NCI-H2029 treated with DMSO at 0.1 percent for 48 hours (cell line): ENCODE results near the gene DNAL1.

Experiments used
- DNase-seq: peaks from one replicate; lab custom pipeline; 2025; lab: John Stamatoyannopoulos, UW

The DNAL1 gene

GRCh38 chr14:73744175-73744867 is 99.5 kb downstream of the DNAL1 start:
- DNase-seq, result no peak

GRCh38 chr14:73744874-73745529 is 100.2 kb downstream of the DNAL1 start:
- DNase-seq, result no peak

GRCh38 chr14:73745571-73746519 is 101.1 kb downstream of the DNAL1 start:
- no peak for DNase-seq

GRCh38 chr14:73746520-73747378 is 102.0 kb downstream of the DNAL1 start:
- no peak for DNase-seq

DNA sequence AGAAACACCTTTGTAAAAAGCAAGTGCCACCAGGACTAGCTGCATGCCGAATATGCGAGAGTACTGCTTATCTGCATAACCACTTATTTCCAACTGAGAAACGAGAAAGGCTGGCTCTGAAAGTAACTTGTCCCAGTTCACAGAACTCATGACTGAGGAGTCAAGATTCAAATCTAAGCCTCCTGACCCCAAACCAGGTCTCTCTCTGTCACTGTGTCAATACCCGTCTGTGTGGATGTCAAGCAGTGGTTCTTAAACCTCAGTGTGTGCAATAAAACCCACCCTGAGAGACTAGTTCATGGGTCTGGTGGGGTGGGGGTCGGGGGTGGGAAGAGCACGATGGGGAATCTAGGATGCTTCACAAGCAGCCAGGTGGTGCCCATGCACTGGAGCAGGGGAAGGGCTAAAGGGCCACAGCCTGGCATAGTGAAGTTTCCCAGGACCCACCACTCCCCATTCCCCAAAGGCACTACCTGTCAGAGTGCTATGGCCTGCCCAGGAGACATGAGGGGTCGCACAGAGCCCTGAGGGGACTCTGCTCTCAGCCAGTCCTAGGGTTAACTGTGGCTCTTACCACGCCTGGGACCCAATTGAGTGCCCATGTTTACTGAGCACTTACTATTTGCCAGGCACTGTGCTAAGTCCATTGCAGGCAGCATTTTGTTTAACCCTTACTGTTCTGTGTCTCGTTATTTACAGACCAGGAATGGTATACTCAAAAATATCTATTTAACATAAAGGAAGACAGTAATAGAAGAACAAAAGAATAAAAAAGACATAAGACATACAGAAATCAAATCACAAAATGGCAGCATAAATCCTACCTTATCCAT is 102.8 kb downstream of the DNAL1 start:
- DNase-seq, result no peak

- no peak for DNase-seq
These were observed 104.1 kb downstream of the DNAL1 start for GRCh38 chr14:73748858-73749357.

DNA sequence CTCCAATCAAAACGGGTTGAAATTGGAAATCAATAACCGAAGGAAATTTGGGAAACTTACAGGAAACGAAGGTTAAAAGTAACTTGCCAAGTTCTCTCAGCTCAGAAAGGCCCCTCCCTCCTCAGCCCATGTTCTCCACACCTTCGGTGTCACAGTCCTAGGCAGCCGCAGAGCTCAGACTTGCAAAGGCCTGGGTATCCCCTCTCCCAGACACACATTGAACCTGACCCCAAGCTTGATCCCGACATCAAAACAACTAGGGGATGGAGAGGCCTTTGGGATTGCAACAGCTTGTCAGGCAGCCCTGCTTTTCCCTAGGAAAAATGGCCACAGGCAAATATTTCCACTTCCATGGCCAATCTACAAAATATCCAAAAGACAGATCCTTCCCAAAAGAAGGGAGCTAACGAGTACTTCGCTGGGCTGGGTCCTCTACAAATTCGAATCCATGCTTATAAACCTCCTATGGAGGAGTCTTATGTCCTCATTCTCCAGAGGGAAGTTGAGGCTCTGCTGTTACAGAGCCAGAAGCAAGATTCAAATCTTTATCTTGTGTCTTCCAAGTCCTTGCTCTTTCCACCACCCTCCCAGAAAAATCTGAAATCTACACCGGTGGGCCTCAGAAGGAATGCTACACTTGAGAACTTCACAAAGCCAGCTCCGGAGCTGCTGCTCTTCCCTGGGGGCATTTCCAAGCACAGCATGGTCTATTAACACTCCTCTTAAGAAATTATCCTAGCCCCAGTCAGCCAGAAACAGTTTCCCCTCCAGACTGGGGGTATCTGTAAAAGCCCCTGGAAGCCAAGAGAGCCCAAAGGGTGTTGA is 105.1 kb downstream of the DNAL1 start:
- no peak for DNase-seq

DNA sequence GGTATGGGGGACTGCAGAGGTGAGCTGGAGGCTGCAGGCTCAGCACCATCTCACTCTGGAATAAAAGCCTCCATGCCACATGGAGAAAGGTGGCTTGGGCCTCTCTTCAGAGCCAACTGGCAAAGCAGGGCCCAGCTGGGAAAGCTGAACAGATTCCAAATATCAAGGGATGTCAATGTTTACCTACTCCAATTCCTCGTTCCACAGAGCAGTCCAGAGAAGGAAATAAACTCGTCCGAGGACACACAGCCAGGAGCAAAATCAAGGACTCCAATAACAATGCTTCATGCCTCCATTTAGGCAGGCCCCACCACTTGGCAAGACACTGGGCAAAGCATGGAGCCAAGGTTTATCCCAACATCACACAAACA is 105.7 kb downstream of the DNAL1 start:
- peak; percentile 10 for DNase-seq

DNA sequence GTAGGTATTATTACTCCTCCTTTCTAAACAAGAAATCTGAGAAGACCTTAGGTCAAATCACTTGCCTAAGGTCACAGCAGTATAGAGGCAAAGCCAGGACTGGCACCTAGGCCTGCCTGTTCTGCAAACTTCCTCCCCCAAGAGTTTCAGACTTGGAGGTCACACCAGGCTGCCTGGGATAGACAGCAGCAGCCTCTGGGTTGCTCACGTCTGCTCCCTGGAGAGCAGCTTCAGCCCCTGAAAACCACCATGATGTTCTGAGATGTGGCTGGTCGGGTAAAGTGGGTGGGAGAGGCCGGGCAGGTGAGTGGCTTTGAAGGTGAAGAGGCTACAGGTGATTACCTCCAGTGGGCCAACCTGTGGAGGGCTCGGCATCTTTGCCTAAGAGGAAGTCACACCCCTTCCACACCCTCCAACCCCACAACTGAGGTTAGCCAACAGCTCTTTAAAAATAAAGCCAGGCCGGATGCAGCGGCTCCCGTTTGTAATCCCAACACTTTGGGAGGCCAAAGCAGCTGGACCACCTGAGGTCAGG is 106.4 kb downstream of the DNAL1 start:
- DNase-seq, result no peak

- peak; percentile 40 for DNase-seq
These were observed 107.7 kb downstream of the DNAL1 start for GRCh38 chr14:73752297-73752992.
